COR-L47 (cell line): ENCODE data around the gene CRB1.
"Not testable (repeated sequence)": the region's sequence is repeated elsewhere in the genome, so short reads cannot be mapped to it uniquely, and the experiment has no call there.

Experiments used
- DNase-seq: peaks from one replicate; lab custom pipeline; 2025; lab: John Stamatoyannopoulos, UW

CRB1 gene

DNA sequence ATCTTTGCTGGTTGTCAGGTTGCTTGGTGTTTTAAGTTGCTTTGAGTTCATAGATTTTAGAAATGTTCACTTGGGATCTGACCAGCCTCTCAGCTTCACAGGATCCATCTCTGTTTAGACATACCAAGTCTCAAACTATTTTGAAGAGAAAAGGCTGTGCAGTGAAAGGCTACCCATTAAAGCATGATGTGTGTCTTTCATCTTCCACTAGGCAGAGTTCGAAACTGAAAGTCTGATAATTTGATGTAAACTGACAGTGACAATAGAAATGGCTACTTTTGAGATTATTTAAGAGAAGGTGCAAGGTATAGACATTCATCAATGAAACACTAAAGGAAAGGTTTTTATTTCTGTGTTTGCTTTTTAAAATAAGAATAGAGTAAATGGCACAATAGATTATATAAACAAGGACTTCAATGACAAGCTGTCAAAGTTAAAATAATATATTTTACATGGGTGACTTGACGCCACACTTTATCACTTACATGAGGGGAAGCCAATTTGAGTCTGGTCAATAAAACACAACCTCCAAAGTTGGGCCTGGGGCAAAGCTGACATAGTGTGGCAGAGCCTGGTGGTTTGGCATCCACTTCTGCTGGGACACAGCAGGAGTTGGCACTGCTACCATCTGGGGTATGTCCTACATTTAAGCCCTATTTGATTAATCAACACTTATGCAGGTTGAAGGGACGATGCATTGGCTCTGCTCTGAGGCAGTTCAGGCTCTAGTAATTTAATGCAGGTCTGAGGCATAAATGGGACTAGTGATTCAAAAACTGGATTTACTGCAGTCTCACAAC lies 197.7 kb downstream of the CRB1 start:
- DNase-seq = peak; percentile 82

DNA sequence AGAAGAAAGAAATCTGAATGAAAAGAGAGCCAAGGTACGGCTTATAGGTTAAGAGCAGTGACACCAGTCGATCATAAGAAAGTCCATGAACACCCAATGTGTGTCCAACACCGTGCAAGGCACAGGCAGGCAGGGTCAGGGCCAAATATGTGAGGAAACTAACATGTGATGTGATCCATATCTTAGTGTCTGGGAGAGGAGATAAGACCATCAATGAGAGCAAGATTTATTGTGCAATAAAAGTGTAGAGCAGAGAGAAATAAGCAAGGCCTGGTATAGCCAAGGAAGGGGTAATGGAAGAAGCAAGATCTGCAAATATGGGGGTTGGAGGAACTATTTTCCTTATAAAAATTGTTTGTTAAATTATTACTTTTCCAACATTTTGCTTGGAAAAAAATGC lies 198.8 kb downstream of the CRB1 start:
- DNase-seq = no peak

DNA sequence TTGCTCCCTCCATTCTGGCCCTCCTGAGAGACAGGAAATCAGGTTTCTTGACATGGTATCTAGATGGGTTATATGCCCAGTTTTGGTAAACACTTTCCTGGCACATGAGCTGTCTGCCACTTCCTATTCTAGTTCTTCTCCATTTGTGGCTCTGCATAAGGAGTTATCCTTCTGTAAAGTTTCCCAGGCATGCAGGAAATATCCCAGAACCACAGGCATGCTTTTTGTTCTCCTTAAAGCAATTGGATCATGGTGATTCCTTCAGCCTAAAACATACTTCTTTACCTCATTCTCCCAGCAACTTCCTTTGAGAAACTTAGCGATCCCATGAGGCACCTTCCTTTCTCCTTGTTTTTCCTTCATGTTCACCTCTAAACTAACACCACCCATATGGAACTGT lies 199.8 kb downstream of the CRB1 start:
- DNase-seq = no peak

DNA sequence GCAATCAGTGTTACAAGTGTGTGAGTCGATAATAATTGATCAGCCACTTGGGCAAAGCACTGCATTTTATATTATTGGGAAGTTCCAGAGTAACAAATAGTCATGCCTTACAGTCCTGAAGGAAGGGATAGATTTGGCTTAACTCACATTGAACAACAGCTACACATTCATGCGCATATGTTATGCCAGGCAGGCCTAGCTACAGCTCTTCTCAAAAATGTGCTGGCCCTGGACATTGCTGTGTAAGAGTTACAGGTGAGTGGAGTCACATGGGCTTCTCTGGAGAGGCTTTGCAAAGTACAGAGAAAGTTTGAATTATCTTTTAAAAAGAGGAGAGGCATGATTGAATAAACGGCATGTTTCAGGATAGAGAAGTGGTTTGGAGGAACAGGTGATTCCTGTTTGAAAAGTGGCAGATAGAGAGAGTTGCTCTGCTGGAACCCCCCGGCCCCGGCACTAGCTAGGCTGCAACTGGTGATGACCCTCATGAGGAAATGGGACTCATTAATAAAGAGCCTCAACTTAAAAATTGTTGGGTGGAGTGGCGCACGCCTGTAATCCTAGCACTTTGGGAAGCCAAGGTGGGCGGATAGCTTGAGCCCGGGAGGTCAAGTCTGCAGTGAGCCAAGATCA lies 200.6 kb downstream of the CRB1 start:
- no peak for DNase-seq

DNA sequence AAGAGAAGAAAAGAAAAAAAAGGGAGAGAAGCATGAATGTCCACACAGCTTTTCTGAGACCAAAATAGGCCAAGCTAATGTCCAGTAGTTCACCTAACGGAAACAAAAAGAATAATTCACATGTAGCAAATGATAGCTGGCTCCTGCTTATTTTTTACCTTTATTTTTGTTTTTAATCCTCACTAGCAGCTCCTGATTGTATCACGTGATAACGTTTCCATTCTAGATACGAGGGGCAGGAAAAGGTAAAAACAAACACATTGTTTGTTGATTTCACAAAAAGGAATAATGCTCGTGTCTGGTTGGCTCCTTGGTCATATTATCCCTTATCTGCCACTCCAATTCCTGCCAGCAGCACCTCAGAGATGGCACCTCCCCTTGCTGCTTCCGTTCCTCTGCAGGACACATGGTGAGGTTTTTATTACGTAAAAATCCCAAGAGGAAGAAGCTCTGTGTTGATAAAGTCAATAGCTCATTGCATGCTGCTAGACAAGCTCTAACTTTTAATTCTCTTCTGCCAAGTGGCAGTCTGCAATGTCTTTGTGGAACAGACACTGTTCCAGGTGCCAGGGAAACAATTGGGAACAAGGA lies 201.7 kb downstream of the CRB1 start:
- peak; percentile 12 for DNase-seq

DNA sequence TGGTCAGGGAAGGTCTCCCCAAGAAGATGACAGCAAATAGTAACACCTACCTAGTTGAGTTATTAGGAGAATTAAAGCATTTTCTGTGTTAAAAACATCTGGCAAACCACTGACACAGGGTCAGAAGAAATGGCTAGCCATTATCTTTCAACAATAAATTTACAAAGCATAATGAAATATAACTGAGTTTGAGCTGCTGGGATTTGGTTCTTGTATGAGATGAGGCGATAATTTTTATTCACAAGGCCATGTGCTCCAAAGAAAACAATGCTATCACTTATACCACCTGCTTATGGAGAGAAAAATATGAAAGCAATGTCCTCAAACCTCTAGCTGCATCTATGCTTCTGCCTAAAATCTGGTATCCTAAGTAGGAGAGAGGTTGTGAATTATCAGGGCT lies 202.3 kb downstream of the CRB1 start:
- DNase-seq = no peak

DNA sequence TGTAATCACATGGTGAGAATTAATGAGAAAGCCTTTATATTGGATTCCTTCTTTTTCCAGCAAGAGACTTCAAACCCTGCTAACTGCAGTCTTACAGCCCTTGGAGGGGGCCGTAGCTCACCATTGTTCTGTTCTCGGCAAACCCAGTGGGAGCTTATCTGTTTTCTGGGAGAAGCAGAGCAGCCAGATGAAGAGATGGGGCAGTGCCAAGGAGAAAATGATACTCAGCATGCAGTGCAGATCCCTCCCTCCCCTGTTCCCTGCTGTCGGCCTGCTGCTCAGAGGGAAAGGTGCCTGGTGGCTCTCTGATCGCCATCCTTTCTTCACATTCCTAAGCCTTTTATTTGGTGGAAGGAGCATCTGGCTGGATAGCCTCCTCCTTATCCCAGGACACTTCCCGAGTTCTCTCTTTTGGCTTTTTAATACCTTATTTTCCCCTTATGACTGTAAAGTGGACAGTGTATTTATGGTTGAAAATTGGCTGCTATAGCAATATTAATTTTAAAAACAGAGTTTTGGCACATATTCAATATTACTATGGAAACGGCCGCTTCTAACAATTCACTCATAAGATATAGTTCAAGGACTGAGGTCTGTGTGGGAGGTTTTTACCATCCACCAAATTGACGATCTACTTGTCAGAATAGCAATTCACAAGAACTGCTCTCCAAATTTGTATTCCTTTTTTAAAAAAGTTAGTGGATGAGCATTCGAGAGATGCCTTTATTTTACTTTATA lies 203.4 kb downstream of the CRB1 start:
- peak; percentile 83 for DNase-seq

DNA sequence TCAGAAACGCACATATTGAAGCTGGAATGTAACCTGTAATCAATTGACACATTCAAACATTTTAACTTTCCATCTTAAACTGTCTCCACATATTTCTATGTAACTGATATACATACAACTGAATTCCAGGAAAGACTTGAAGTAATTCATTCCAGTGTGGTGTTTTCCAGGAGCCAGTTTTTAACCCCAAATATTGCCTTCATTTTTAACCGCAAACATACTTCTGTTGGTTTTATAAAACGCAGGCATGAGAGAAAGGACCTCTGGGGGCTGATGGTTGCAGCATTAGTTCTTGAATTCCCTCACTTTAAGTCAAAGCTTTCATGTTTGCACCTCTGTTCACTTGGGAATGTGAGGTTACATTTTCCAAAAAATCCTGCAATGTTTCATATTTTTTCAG lies 204.1 kb downstream of the CRB1 start:
- no peak for DNase-seq

DNA sequence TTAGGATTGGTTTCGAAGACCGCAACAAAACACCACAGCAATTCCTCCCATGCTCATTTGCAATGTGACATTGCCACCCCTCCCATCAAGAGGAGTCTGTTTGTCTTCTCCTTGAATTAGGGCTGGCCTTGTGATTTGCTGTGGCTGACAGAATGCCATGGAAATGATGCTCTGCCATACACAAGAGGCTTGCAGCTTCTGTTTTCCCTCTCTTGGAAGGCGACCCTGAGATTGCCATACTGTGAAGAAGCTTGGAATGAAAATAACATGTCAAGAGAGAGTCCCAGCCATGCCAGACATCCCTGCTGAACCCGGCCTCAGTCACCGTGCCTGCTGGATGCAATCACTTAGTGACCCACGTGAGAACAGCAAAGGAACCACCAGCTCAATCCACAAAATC lies 212.4 kb downstream of the CRB1 start:
- DNase-seq = no peak

DNA sequence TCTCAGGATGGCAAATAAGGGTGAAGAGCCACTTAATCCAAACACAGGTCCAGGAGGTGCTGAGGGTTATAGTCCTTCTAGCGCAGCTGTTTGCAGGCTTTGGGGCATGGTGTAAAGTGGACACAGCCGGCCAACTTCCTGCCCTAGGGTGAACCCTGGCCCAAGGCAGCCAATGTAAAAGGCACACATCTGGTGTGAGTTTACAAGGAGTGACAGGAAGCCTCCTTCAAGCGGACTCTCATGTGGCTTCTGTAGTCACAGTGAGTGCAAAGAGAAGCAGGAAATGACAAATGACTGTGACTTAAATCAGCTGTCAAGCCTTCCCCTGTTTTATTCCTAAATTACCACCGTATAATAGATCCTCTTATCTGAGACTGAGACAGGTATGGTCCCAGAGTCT lies 213.0 kb downstream of the CRB1 start:
- DNase-seq = no peak

DNA sequence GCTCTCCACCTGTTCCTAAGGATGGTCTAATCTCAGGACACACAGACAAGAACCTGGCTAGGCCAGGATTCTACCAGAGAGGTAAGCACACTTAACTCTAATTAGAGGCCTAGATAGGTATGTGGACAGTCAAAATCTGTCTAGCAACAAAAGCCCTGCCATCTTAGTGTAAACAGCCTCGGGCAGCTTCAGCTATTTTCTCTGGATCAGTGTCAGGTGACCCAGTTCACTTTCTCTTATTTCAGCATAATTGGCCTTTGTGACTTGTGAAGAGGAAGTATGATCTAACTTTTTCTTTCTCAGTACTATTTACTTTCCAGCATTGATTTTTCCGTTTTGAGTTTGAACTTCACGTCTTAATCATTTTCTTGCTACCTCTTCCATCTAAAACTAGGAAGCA lies 217.7 kb downstream of the CRB1 start:
- DNase-seq = peak; percentile 42

DNA sequence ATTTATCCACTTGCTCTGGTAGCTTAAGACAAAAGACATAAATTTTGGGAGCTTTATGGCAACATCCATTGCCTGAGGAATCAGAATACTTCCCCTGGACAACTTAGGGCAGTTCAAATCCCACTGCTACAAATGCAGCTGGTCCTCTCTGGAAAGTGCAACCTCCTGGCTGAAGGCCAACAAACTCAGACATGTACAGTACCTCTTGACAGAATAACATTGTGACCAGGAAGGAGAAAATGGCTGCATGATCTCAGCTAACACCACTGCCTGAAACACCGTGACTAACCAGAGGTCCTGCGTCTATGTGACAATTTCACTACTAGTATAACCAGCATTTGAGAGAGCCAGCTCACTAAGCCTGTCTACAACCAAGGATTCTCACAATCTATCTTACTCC lies 218.9 kb downstream of the CRB1 start:
- DNase-seq = peak; percentile 7

DNA sequence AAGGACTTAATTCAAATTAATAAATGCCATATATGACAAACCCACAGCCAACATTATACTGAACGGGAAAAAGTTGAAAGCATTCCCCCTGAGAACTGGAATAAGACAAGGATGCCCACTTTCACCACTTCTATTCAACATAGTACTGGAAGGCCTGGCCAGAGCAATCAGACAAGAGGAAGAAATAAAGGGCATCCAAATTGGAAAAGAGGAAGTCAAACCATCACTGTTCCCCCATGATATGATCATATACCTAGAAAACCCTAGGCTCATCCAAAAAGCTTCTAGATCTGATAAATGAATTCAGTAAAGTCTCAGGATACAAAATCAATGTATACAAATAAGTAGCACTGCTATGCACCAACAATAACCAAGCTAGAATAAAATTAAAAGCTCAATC lies 223.5 kb downstream of the CRB1 start:
- not testable (repeated sequence) for DNase-seq

DNA sequence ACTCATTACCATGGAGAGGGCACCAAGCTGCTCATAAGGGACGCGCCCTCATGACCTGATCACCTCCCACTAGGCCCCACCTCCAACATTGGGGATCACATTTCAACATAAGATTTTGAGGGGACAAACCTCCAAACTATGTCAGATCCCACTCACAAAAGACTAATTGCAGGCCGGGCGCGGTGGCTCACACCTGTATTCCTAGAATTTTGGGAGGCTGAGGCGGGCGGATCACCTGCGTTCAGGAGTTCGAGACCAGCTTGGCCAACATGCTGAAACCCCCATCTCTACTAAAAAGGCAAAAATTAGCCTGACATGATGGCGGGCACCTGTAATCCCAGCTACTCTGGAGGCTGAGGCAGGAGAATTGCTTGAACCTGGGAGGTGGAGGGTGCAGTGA lies 228.7 kb downstream of the CRB1 start:
- no peak for DNase-seq

DNA sequence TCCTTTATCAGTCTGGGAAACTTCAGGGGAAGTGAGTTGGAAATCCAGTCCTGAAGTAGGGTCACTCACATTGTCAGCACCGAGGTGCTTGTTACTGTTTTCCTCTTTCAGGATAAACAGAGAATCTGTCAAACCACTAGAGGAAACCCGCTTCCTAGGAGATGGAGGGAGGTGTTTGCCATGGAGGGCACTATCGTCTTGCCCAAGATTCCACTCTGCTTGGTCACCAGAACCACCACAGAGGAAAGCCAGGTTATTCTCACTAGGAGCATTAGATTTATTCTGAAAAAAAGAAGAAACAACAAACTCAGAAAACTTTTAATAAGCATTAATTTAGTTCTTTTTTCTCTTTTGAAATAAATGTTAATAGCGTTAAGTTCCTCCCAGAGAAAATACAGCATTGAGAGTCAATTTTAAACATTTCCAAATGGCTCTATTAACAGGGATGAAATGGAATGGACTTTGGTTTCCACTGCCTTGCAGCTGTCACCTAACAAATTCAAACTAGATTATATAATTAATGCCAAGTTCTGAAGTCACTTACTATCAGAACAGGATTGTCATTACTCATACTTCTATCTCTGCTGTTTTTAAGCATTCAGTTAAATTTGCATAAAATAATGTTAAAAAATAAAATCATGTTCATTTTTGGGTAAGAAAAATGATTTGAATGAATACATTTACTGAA lies 242.8 kb downstream of the CRB1 start:
- no peak for DNase-seq

DNA sequence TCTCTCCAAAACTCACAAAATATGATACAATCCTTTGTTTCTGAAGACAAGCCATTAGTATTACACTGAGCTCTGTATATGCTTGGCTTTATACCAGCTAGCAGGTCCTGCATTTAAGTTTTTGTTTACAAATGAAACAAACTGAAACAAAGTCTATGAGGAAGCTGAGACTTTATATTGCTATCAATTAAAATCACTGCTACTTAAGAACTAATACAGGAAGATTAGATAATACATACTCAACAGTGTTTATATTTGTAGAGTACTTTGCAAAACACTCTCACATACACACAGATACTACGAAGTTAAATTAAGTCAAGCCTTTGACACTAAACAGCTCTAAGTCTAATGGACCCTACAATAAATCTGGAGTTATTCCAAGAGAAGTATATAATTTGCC lies 247.4 kb downstream of the CRB1 start:
- DNase-seq = no peak

DNA sequence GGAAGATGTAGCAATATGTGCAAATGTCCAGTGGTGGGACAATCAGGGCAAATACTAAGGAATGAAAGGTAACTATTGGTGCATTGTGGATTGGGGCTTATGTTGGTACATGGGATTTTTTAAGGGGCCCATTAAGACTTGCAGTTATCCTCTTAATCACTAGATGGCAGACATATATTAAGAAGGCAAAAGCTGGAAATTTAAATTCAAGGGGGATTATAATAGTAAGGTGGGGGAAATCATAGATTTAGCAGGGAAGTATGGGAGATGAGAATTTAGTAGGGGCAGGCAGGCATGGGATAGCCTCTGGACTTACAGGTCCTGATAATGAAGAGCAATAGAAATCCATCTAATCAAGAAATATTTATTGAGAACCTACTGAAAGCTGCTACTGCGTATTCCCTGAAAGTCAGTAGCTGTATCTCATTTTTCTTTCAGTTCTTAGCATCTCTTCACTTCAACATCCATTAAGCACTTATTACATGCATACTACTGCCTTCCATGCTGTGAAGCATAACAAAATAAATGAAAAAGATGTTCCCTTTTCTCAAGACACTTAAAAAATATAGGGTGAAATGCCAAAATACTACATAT lies 251.8 kb downstream of the CRB1 start:
- peak; percentile 12 for DNase-seq

DNA sequence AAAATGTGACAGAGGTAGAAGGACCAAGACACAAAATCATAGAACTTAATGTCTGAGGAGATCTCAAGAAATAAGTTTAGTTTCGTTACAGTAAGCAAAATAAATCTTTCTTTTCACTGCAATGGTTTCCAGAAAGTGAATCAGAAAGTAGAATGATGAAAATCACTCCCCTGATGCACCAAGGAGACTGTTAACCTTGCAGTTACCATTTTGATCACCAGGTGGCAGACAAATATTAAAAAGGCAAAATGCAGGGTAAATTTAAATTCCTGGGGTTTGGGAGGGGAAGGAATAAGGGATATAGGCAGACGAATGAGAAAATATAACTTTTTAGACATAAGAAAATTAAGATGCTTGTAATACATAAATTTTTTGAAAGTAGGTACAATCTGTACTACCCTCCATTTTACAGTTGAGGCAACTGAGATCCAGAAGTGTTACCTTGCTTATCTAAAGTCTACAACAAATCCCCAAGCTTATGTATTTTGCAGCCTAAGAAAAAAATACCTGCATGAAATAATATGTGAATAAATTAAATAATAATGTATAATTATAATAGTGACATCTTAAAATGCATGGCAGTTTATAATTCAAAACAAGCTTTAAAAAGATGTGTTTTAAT lies 253.2 kb downstream of the CRB1 start:
- peak; percentile 35 for DNase-seq

DNA sequence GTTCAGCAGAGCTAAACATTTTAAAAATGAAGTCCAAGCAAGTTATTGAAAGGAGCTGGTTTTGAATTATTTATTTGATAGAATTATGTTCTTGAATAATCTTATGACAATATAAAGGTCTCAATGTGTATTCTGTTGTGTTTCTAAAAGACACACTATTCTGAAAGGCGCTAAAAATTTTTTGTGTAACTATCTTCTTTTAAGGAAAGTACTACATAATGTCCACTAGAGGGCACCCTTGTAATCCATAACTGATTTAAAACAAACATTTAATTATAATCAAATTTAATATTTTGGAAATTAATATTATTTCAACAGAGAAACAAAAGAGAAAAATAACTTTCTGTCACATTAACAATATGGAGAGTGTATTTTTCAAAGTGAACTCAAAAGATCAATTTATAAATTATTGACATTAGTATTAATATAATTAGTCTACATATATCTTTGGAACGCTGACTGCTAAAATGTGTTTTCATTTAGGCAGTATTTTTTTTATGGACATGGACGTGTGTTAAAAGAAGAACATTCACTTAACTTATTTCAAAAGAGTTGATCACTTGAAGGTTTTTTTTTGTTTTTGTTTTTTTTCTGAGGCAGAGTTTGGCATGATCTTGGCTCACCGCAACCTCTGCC lies 258.8 kb downstream of the CRB1 start:
- peak; percentile 27 for DNase-seq
